Endodermal cell (in vitro differentiated cells): ENCODE data around the gene POU6F2. TPM values are rescaled to one million over a fixed set of nuclear protein-coding genes. Genes with fewer than 3 reads are reported as not detected.

Experiments
- DNase-seq: peaks from one replicate; pipeline ENCODE4 v3.0.0-alpha.2; 2017
- H3K27ac ChIP-seq: 2 replicates; pipeline ENCODE4 v1.5.1; 2013; ENCODE audit warnings: mild to moderate bottlenecking, low read depth, low read length, moderate library complexity
- H3K27me3 ChIP-seq: 2 replicates; pipeline ENCODE4 v1.6.1; 2013; ENCODE audit warnings: mild to moderate bottlenecking, low read length, moderate library complexity; ENCODE audit not compliant: insufficient read depth, control insufficient read depth, poor library complexity, severe bottlenecking
- H3K36me3 ChIP-seq: 2 replicates; pipeline ENCODE4 v1.7.0; 2013; ENCODE audit warnings: mild to moderate bottlenecking, low read length, moderate library complexity; ENCODE audit not compliant: control insufficient read depth, insufficient read depth
- H3K4me1 ChIP-seq: one replicate; pipeline ENCODE4 v1.7.0; 2013; ENCODE audit warnings: low read length; ENCODE audit not compliant: control insufficient read depth, insufficient read depth
- H3K4me3 ChIP-seq: 2 replicates; pipeline ENCODE4 v1.5.1; 2013; ENCODE audit warnings: mild to moderate bottlenecking, low read length, moderate library complexity
- H3K9ac ChIP-seq: 2 replicates; pipeline ENCODE4 v1.6.1; 2013; ENCODE audit warnings: mild to moderate bottlenecking, low read length, moderate library complexity; ENCODE audit not compliant: poor library complexity, severe bottlenecking; ENCODE audit errors: extremely low read depth
- H3K9me3 ChIP-seq: 2 replicates; pipeline ENCODE4 v1.6.1; 2013; ENCODE audit warnings: mild to moderate bottlenecking, low read length, moderate library complexity; ENCODE audit not compliant: control insufficient read depth
- H3K27ac Mint-ChIP-seq: 2 replicates; pipeline ENCODE4 v1.8.0; 2020; ENCODE audit warnings: mixed read lengths
- H3K27me3 Mint-ChIP-seq: 2 replicates; pipeline ENCODE4 v1.8.0; 2021; ENCODE audit warnings: mild to moderate bottlenecking, mixed read lengths; ENCODE audit not compliant: insufficient read depth
- H3K36me3 Mint-ChIP-seq: 2 replicates; pipeline ENCODE4 v1.8.0; 2020; ENCODE audit warnings: low read depth, mixed read lengths
- H3K4me1 Mint-ChIP-seq: 2 replicates; pipeline ENCODE4 v1.8.0; 2020; ENCODE audit warnings: mixed read lengths
- H3K4me3 Mint-ChIP-seq: 2 replicates; pipeline ENCODE4 v1.8.0; 2020; ENCODE audit warnings: mild to moderate bottlenecking, moderate library complexity, mixed read lengths
- H3K9me3 Mint-ChIP-seq: 2 replicates; pipeline ENCODE4 v1.8.0; 2020; ENCODE audit warnings: mild to moderate bottlenecking, mixed read lengths
- CTCF ChIP-seq: fragments of 200-600 bp; sonication (generic); conservative IDR thresholded peaks from 2 replicates; pipeline ENCODE4 v1.5.0; 2021; ENCODE audit warnings: antibody characterized with exemption, mild to moderate bottlenecking
- WGBS, 2 experiments: methylation state at CpG; one replicate each; pipeline versions ENCODE4 v1.1.5 to v1.1.7; 2013; ENCODE audit warnings: missing lambda C conversion rate in 2 of 2, mixed read lengths in 1 of 2; ENCODE audit not compliant: insufficient coverage in 1 of 2, insufficient read length in 1 of 2; 5-methylcytosine and 5-hydroxymethylcytosine counted together
- total RNA-seq, 2 donors: library from RNA; stranded (reverse); fragmentation: NEBNext Ultra II Directional in 1 of 2; extraction: Animal tissue kit (Norgen Biotek cat#: 25700) in 1 of 2; gene quantifications; 2 replicates in 1 of 2; 3 replicates in 1 of 2; pipeline ENCODE4 v1.2.1, GENCODE V29; 2021

POU6F2 gene
- total RNA-seq, 2 donors from 2014 or later: 6.0 to 10.0 TPM

DNA sequence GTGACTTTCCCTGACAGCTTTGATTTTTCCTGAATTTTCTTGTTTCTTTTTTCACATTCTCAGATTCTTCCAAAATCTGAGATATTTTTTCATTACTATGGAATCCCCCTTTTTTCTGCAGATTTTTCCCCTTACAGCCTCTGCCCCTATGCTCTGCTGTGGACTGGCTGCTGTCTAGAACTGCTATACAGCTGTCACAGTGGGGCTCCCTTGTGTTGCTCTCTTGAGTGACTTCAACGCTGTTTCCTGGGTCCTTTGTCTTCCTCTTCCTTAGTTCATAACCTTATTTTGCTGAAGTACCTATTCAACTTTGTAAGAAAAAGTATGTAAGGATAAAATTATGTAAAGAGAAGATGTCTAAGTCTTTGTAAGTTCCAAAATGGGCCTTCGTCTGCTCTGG, 354.4 kb downstream of the POU6F2 start:
- no peak overlapping the region for H3K27ac Mint-ChIP-seq
- H3K4me3 Mint-ChIP-seq: no peak overlapping the region
- Histone ChIP-seq H3K4me3 (no peak overlapping the region), H3K36me3 (no peaks in the 10 kb centered on the region), H3K9ac (no peak overlapping the region), H3K27me3 (no peaks in the 10 kb centered on the region), H3K4me1 (no peaks in the 10 kb centered on the region), H3K27ac (no peak overlapping the region), H3K9me3 (no peaks in the 10 kb centered on the region)
- no peaks in the 10 kb centered on the region for H3K27me3 Mint-ChIP-seq
- no peak for TF ChIP-seq CTCF
- no peak for DNase-seq
- 80 to 88% methylated on average over 1 to 2 of the region's 2 CpGs for WGBS, 2 experiments
- no peaks in the 10 kb centered on the region for H3K36me3 Mint-ChIP-seq
- H3K4me1 Mint-ChIP-seq: peaks cover 11% of the 10 kb centered on the region
- H3K9me3 Mint-ChIP-seq: no peaks in the 10 kb centered on the region

GRCh38 chr7:39333701-39334100, 356.0 kb downstream of the POU6F2 start:
- TF ChIP-seq CTCF: no peak
- no peaks in the 10 kb centered on the region for H3K36me3 Mint-ChIP-seq
- Histone ChIP-seq H3K27ac (no peak overlapping the region), H3K4me3 (no peak overlapping the region), H3K27me3 (no peaks in the 10 kb centered on the region), H3K9ac (no peak overlapping the region), H3K4me1 (no peaks in the 10 kb centered on the region), H3K36me3 (no peaks in the 10 kb centered on the region), H3K9me3 (no peaks in the 10 kb centered on the region)
- no peak overlapping the region for H3K27ac Mint-ChIP-seq
- no peaks in the 10 kb centered on the region for H3K9me3 Mint-ChIP-seq
- DNase-seq: no peak
- no peak overlapping the region for H3K4me3 Mint-ChIP-seq
- peaks cover 11% of the 10 kb centered on the region for H3K4me1 Mint-ChIP-seq
- no peaks in the 10 kb centered on the region for H3K27me3 Mint-ChIP-seq
- WGBS, 2 experiments: 63 to 81% methylated on average over 1 of the region's 1 CpG

GRCh38 chr7:39336442-39336841, 358.7 kb downstream of the POU6F2 start:
- 95% methylated on average over 2 of the region's 2 CpGs; no CpG with 5 or more reads in 1 of the 2 experiments for WGBS, 2 experiments
- Histone ChIP-seq H3K4me1 (no peaks in the 10 kb centered on the region), H3K9ac (no peak overlapping the region), H3K27ac (no peak overlapping the region), H3K27me3 (no peaks in the 10 kb centered on the region), H3K9me3 (no peaks in the 10 kb centered on the region), H3K4me3 (no peak overlapping the region), H3K36me3 (no peaks in the 10 kb centered on the region)
- Mint-ChIP-seq H3K4me1 (peaks cover 11% of the 10 kb centered on the region), H3K27ac (no peak overlapping the region), H3K36me3 (no peaks in the 10 kb centered on the region), H3K9me3 (no peaks in the 10 kb centered on the region), H3K27me3 (no peaks in the 10 kb centered on the region), H3K4me3 (no peak overlapping the region)
- no peak for DNase-seq
- TF ChIP-seq CTCF: no peak
